SH-SY5Y (cell line): ENCODE measurements around the gene DBH.

Experiments
- GATA2 ChIP-seq: IDR thresholded peaks from 2 replicates; pipeline ENCODE4 v1.6.1; 2011; ENCODE audit warnings: mild to moderate bottlenecking, low read depth, low read length
- GATA3 ChIP-seq: IDR thresholded peaks from 2 replicates; pipeline ENCODE4 v1.6.1; 2011; ENCODE audit warnings: low read depth, mild to moderate bottlenecking, low read length, moderate library complexity

The DBH gene

GRCh38 chr9:133598978-133599377, 37.2 kb upstream of the DBH start:
- TF ChIP-seq GATA2 (no peak), GATA3 (no peak)

DNA sequence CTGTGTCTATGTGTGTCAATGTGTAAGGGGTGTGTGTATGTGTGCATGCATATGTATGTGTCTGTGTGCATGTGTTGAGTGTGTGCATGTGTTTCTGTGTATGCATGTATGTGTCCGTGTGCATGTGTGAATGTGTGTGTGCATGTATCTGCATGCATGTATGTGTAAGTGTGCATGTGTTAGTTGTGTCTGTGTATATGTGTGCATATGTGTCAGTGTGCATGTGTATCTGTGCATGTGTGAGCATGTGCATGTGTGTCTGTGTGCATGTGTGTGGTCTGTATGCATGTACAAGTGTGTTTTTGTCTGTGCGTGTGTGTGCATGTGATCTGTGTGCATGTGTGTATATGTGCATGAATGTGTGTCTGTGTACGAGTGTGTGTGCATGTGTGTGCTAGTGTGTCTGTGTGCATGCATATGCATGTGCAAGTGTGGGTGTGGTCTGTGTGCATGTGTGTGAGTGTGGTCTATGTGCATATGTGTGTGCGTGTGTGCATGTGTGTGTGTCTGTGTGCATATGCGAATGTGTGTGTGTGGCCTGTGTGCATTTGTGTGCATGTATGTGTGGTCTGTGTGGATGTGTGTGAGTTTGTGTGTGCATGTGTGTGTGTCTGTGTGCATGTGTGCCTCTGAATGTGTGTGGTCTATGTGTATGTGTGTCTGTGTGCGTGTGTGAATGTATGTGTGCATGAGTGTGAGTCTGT, 36.5 kb upstream of the DBH start:
- TF ChIP-seq GATA2 (no peak), GATA3 (no peak)

DNA sequence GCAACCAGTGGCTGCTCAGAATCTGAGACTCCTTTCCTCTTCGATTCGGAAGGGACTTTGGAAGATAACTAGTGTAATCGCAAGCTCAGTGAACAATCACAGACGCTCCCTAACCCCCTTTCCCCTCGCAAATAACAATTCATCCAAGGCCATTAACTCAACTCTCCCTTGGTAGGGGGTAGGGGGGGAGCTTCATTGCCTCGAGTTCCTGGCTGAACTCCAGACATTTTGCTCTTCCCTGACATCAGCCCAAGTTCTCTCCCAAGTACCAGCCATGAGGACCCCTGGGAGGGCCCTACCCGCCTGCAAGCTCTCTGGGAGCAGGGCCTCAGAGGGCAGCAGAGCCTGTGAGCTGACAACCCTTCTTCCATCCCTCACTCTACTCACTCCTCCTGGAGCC, 35.4 kb upstream of the DBH start:
- TF ChIP-seq GATA3 (no peak), GATA2 (no peak)

- TF ChIP-seq GATA2 (no peak), GATA3 (no peak)
Measured at GRCh38 chr9:133601746-133602145, 34.4 kb upstream of the DBH start.

GRCh38 chr9:133602277-133602676, 33.9 kb upstream of the DBH start:
- TF ChIP-seq GATA3 (no peak), GATA2 (no peak)

GRCh38 chr9:133603135-133603927, 32.8 kb upstream of the DBH start:
- no peak for TF ChIP-seq GATA2

DNA sequence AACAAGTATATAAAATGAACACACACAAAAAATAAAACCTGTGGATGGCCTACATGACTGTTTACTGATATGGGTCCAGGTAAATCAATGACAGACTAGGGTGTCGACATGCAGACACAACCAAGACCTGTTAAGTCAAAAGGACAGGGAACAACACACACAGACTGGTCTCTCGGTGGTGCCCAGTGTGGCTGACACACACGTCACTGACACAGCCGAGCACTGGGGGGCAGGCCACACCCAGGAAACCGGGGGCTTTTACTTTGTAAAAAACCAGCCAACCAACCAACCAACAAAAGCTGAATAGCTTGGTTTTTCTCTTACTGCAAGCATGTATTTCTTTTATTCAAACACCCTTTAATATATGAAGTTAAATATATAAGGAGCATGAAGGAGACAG, 31.9 kb upstream of the DBH start:
- TF ChIP-seq GATA2, result no peak
- no peak for TF ChIP-seq GATA3

DNA sequence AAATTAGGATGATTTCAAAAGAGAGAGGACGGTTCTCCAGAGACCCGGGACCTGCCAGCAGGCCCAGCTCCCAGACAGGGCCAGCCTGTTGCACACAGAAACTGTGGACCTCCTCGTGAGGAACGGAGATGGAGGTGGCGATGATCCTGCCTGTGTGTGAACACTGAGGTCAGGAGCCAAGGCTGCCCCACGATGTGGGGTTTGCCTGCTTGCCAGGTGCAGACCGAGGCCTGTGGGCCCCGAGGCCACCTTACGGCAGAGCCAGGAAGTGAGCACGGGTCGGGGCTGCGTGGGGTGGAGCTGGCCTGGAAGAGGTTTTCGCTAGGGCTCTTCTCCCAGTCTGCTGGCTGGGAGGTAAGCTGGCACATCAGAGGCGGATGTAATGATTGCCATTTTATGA, 31.3 kb upstream of the DBH start:
- TF ChIP-seq GATA3 (no peak), GATA2 (no peak)

- no peak for TF ChIP-seq GATA2
Measured at GRCh38 chr9:133605446-133605845, 30.7 kb upstream of the DBH start.

- TF ChIP-seq GATA3, result no peak
- TF ChIP-seq GATA2, result no peak
Measured at GRCh38 chr9:133605856-133606707, 30.1 kb upstream of the DBH start.

DNA sequence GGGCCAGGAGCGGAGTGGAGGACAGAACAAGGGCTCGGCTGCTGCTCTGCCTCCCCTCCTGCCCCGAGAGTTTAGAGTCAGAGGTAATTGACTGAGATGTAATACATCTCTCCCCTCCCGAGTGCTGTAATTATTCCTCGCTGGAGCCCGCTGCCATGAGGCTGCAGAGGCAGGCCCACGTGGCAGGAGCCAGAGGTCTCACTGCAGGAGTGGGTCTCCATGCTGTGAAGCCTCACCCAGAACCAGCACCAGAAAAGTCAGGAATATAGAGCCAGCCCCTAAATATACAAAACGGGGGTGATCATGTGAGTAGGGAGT, 29.5 kb upstream of the DBH start:
- TF ChIP-seq GATA2, result no peak
- no peak for TF ChIP-seq GATA3

- no peak for TF ChIP-seq GATA2
- no peak for TF ChIP-seq GATA3
Measured at GRCh38 chr9:133607381-133607780, 28.8 kb upstream of the DBH start.

DNA sequence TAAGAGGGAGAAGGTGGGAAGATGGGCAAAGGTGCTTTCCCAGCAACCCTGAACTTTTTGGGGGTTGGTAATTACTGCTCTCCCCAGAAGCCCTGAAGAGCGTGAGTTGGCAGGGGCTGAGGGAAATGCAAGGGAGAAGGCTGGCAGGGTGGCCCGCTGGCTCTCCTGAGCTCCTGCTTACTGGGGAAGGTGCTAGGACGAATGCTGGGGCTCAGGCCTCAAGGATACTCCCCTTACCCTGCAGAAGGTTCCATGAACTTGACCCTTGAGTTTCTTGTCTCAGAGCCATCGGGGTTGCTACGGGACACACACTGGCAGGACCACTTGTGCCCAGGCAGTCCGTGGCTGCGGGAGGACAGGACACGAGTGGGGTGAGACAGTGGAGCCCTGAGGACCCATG, 28.2 kb upstream of the DBH start:
- TF ChIP-seq GATA3 (no peak), GATA2 (no peak)

GRCh38 chr9:133608382-133608781, 27.8 kb upstream of the DBH start:
- no peak for TF ChIP-seq GATA3
- TF ChIP-seq GATA2, result no peak

GRCh38 chr9:133608889-133609288, 27.3 kb upstream of the DBH start:
- TF ChIP-seq GATA2, result no peak
- no peak for TF ChIP-seq GATA3
